ENCODE data around the gene IFI27L1. TPM values are rescaled to one million over a fixed set of nuclear protein-coding genes. Genes with fewer than 3 reads are reported as not detected.
A peak's percentile ranks its signal among the peaks of the same experiment; 100 is the strongest.
"Not testable (repeated sequence)": the region's sequence is repeated elsewhere in the genome, so short reads cannot be mapped to it uniquely, and the experiment has no call there.

IFI27L1 gene
- total RNA-seq, 1 donor from 2014 or later: 5.7 TPM

GRCh38 chr14:94054936-94055335, 26.2 kb upstream of the IFI27L1 start:
- no peaks in the 10 kb centered on the region for H3K9me3 ChIP-seq (ENCODE audit: control insufficient read depth in 3 of 3, low read length in 3 of 3)
- H3K27me3 ChIP-seq (ENCODE audit: control insufficient read depth in 3 of 3, insufficient read depth in 3 of 3, low read length in 3 of 3): no peaks in the 10 kb centered on the region
- H3K36me3 ChIP-seq (ENCODE audit: control insufficient read depth in 3 of 3, insufficient read depth in 3 of 3, low read length in 3 of 3): peaks cover 64 to 77% (median 66%) of the 10 kb centered on the region in 3 donors
- peaks cover 20 to 36% (median 21%) of the 10 kb centered on the region in 3 donors for H3K4me1 ChIP-seq (ENCODE audit: control insufficient read depth in 3 of 3, insufficient read depth in 3 of 3, low read length in 3 of 3)
- H3K4me3 ChIP-seq (ENCODE audit: low read length in 3 of 3): no peak overlapping the region
- no peak overlapping the region for H3K9ac ChIP-seq (ENCODE audit: low read depth in 1 of 3, low read length in 3 of 3)
- H3K27ac ChIP-seq (ENCODE audit: low read depth, low read length): no peak overlapping the region

GRCh38 chr14:94056579-94057308, 24.4 kb upstream of the IFI27L1 start:
- Histone ChIP-seq H3K36me3 (ENCODE audit: control insufficient read depth in 3 of 3, insufficient read depth in 3 of 3, low read length in 3 of 3) (peaks cover 66 to 81% (median 67%) of the 10 kb centered on the region in 3 donors), H3K27me3 (ENCODE audit: control insufficient read depth in 3 of 3, insufficient read depth in 3 of 3, low read length in 3 of 3) (no peaks in the 10 kb centered on the region), H3K27ac (ENCODE audit: low read depth, low read length) (no peak overlapping the region), H3K9me3 (ENCODE audit: control insufficient read depth in 3 of 3, low read length in 3 of 3) (no peaks in the 10 kb centered on the region), H3K4me1 (ENCODE audit: control insufficient read depth in 3 of 3, insufficient read depth in 3 of 3, low read length in 3 of 3) (peaks cover 12 to 23% (median 14%) of the 10 kb centered on the region in 3 donors), H3K4me3 (ENCODE audit: low read length in 3 of 3) (no peak overlapping the region), H3K9ac (ENCODE audit: low read depth in 1 of 3, low read length in 3 of 3) (no peak overlapping the region)

GRCh38 chr14:94058128-94058673, 22.9 kb upstream of the IFI27L1 start:
- Histone ChIP-seq H3K9ac (ENCODE audit: low read depth in 1 of 3, low read length in 3 of 3) (no peak overlapping the region), H3K4me3 (ENCODE audit: low read length in 3 of 3) (no peak overlapping the region), H3K27me3 (ENCODE audit: control insufficient read depth in 3 of 3, insufficient read depth in 3 of 3, low read length in 3 of 3) (no peaks in the 10 kb centered on the region), H3K9me3 (ENCODE audit: control insufficient read depth in 3 of 3, low read length in 3 of 3) (no peaks in the 10 kb centered on the region), H3K36me3 (ENCODE audit: control insufficient read depth in 3 of 3, insufficient read depth in 3 of 3, low read length in 3 of 3) (peaks cover 62 to 75% (median 63%) of the 10 kb centered on the region in 3 donors), H3K4me1 (ENCODE audit: control insufficient read depth in 3 of 3, insufficient read depth in 3 of 3, low read length in 3 of 3) (peaks cover 0 to 10% (median 4%) of the 10 kb centered on the region in 3 donors), H3K27ac (ENCODE audit: low read depth, low read length) (no peak overlapping the region)

- Histone ChIP-seq H3K4me3 (ENCODE audit: low read length in 3 of 3) (no peak overlapping the region), H3K36me3 (ENCODE audit: control insufficient read depth in 3 of 3, insufficient read depth in 3 of 3, low read length in 3 of 3) (peaks cover 62 to 75% (median 63%) of the 10 kb centered on the region in 3 donors), H3K9ac (ENCODE audit: low read depth in 1 of 3, low read length in 3 of 3) (no peak overlapping the region), H3K4me1 (ENCODE audit: control insufficient read depth in 3 of 3, insufficient read depth in 3 of 3, low read length in 3 of 3) (peaks cover 0 to 10% (median 4%) of the 10 kb centered on the region in 3 donors), H3K27ac (ENCODE audit: low read depth, low read length) (no peak overlapping the region), H3K27me3 (ENCODE audit: control insufficient read depth in 3 of 3, insufficient read depth in 3 of 3, low read length in 3 of 3) (no peaks in the 10 kb centered on the region), H3K9me3 (ENCODE audit: control insufficient read depth in 3 of 3, low read length in 3 of 3) (no peaks in the 10 kb centered on the region)
Measured at GRCh38 chr14:94058674-94059138, 22.4 kb upstream of the IFI27L1 start.

- Histone ChIP-seq H3K27me3 (ENCODE audit: control insufficient read depth in 3 of 3, insufficient read depth in 3 of 3, low read length in 3 of 3) (no peaks in the 10 kb centered on the region), H3K27ac (ENCODE audit: low read depth, low read length) (no peak overlapping the region), H3K36me3 (ENCODE audit: control insufficient read depth in 3 of 3, insufficient read depth in 3 of 3, low read length in 3 of 3) (peaks cover 50 to 66% (median 53%) of the 10 kb centered on the region in 3 donors), H3K9ac (ENCODE audit: low read depth in 1 of 3, low read length in 3 of 3) (no peak overlapping the region), H3K9me3 (ENCODE audit: control insufficient read depth in 3 of 3, low read length in 3 of 3) (no peaks in the 10 kb centered on the region), H3K4me1 (ENCODE audit: control insufficient read depth in 3 of 3, insufficient read depth in 3 of 3, low read length in 3 of 3) (peaks cover 0 to 10% (median 4%) of the 10 kb centered on the region in 3 donors), H3K4me3 (ENCODE audit: low read length in 3 of 3) (no peak overlapping the region)
Measured at GRCh38 chr14:94059998-94060397, 21.1 kb upstream of the IFI27L1 start.

GRCh38 chr14:94062344-94062940, 18.7 kb upstream of the IFI27L1 start:
- Histone ChIP-seq H3K4me1 (ENCODE audit: control insufficient read depth in 3 of 3, insufficient read depth in 3 of 3, low read length in 3 of 3) (peaks cover 6 to 14% (median 9%) of the 10 kb centered on the region in 3 donors), H3K36me3 (ENCODE audit: control insufficient read depth in 3 of 3, insufficient read depth in 3 of 3, low read length in 3 of 3) (peaks cover 36 to 45% (median 43%) of the 10 kb centered on the region in 3 donors), H3K4me3 (ENCODE audit: low read length in 3 of 3) (no peak overlapping the region), H3K9me3 (ENCODE audit: control insufficient read depth in 3 of 3, low read length in 3 of 3) (no peaks in the 10 kb centered on the region), H3K27ac (ENCODE audit: low read depth, low read length) (no peak overlapping the region), H3K9ac (ENCODE audit: low read depth in 1 of 3, low read length in 3 of 3) (no peak overlapping the region), H3K27me3 (ENCODE audit: control insufficient read depth in 3 of 3, insufficient read depth in 3 of 3, low read length in 3 of 3) (no peaks in the 10 kb centered on the region)

- Histone ChIP-seq H3K27ac (ENCODE audit: low read depth, low read length) (no peak overlapping the region), H3K36me3 (ENCODE audit: control insufficient read depth in 3 of 3, insufficient read depth in 3 of 3, low read length in 3 of 3) (peaks cover 9 to 12% (median 11%) of the 10 kb centered on the region in 3 donors), H3K4me3 (ENCODE audit: low read length in 3 of 3) (no peak overlapping the region), H3K27me3 (ENCODE audit: control insufficient read depth in 3 of 3, insufficient read depth in 3 of 3, low read length in 3 of 3) (no peaks in the 10 kb centered on the region), H3K9me3 (ENCODE audit: control insufficient read depth in 3 of 3, low read length in 3 of 3) (no peaks in the 10 kb centered on the region), H3K4me1 (ENCODE audit: control insufficient read depth in 3 of 3, insufficient read depth in 3 of 3, low read length in 3 of 3) (peaks cover 6 to 9% (median 7%) of the 10 kb centered on the region in 3 donors), H3K9ac (ENCODE audit: low read depth in 1 of 3, low read length in 3 of 3) (peak overlapping the region in 1 of 3 donors; percentile 33)
Measured at GRCh38 chr14:94066089-94066676, 14.9 kb upstream of the IFI27L1 start.

- not testable (repeated sequence) for H3K4me1 ChIP-seq (ENCODE audit: control insufficient read depth in 3 of 3, insufficient read depth in 3 of 3, low read length in 3 of 3); H3K36me3 ChIP-seq (ENCODE audit: control insufficient read depth in 3 of 3, insufficient read depth in 3 of 3, low read length in 3 of 3); H3K4me3 ChIP-seq (ENCODE audit: low read length in 3 of 3); H3K27me3 ChIP-seq (ENCODE audit: control insufficient read depth in 3 of 3, insufficient read depth in 3 of 3, low read length in 3 of 3); H3K27ac ChIP-seq (ENCODE audit: low read depth, low read length); H3K9me3 ChIP-seq (ENCODE audit: control insufficient read depth in 3 of 3, low read length in 3 of 3); H3K9ac ChIP-seq (ENCODE audit: low read depth in 1 of 3, low read length in 3 of 3)
Measured at GRCh38 chr14:94072076-94072475, 9.0 kb upstream of the IFI27L1 start.

GRCh38 chr14:94074534-94074933, 6.6 kb upstream of the IFI27L1 start:
- Histone ChIP-seq H3K9me3 (ENCODE audit: control insufficient read depth in 3 of 3, low read length in 3 of 3) (peaks cover 0 to 2% (median 0%) of the 10 kb centered on the region in 3 donors), H3K36me3 (ENCODE audit: control insufficient read depth in 3 of 3, insufficient read depth in 3 of 3, low read length in 3 of 3) (peaks cover 7 to 14% (median 10%) of the 10 kb centered on the region in 3 donors), H3K27ac (ENCODE audit: low read depth, low read length) (no peak overlapping the region), H3K9ac (ENCODE audit: low read depth in 1 of 3, low read length in 3 of 3) (no peak overlapping the region), H3K4me1 (ENCODE audit: control insufficient read depth in 3 of 3, insufficient read depth in 3 of 3, low read length in 3 of 3) (peaks cover 22 to 30% (median 25%) of the 10 kb centered on the region in 3 donors), H3K27me3 (ENCODE audit: control insufficient read depth in 3 of 3, insufficient read depth in 3 of 3, low read length in 3 of 3) (no peaks in the 10 kb centered on the region), H3K4me3 (ENCODE audit: low read length in 3 of 3) (no peak overlapping the region)

Data from skeletal muscle tissue (tissue), 4 donors.